GM10847 (cell line): ENCODE measurements around the gene CPA5.

Experiments used
- POLR2A ChIP-seq: IDR thresholded peaks from 2 replicates; pipeline ENCODE4 v1.6.1; 2011; ENCODE audit not compliant: insufficient read length; ENCODE audit errors: extremely low read depth

Gene CPA5

DNA sequence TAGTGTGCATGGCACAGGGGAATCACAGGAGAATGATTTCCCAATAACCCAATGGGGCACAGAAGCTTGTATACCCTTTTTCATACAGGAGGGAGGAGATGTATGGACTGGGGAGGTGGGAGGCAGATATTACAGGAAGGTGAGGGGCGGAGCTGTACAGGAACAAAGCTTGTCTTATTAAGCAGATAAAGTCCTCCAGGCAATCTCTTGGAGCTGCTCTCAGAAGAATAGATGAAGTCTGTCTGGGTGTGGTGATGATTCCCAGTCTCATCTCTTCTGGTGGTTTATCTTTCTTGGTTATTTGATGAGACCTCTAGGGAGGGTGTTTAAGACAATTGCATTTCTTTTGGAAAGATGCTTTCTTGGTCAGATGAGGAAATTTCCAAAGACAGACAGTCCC lies 25.1 kb upstream of the CPA5 start:
- TF ChIP-seq POLR2A, result no peak

DNA sequence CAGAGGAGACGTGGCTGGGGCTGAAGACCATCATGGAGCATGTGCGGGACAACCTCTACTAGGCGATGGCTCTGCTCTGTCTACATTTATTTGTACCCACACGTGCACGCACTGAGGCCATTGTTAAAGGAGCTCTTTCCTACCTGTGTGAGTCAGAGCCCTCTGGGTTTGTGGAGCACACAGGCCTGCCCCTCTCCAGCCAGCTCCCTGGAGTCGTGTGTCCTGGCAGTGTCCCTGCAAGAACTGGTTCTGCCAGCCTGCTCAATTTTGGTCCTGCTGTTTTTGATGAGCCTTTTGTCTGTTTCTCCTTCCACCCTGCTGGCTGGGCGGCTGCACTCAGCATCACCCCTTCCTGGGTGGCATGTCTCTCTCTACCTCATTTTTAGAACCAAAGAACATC lies 22.0 kb upstream of the CPA5 start:
- no peak for TF ChIP-seq POLR2A

DNA sequence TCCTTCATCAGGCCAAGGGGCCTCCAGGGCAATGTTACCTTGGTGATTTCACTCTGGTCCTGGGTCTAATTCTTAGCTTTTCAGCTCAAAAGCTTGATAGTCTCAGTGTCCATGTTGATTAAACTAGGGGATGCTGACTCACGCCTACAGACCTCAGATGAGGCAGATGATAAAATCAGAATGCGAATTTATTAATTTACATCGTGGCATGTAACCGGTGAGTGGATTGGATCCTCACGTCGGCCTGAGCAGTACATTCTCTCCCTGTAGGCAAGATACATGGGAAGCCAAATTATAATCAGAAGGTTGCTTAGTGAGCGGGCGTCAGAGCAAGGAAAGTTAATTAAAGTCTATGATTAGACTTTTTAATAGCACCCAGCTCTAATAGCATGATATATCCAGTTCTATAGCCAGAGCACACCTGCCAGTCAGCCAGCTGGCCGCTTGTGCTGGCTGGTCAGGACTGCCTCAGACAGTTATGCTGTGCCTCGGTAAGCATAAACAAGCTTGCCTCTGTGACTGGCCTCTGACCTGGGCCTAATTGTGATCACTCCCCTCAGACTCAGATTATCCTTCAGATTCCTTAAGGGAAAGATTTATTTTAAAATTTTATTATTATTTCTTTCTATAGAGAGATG lies 20.2 kb upstream of the CPA5 start:
- TF ChIP-seq POLR2A, result no peak

DNA sequence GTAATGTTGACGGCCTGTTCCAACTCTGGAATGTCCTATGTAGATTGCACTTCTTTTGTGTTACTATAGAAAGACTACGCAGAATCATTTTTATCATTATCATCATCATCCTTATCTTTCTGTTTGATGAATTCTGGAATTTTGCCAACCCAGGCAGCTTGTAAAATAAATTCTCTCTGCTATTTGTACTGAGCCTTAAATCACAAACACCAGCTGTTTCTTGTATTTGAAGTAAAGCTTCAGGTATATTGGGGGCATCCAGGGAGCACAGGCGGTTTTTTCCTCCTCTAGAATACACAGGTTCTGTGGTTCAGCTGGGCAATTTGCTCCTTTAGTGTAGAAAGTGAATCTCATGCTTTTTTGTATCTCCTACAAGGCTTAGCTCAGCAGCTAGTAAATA lies 14.9 kb upstream of the CPA5 start:
- no peak for TF ChIP-seq POLR2A

DNA sequence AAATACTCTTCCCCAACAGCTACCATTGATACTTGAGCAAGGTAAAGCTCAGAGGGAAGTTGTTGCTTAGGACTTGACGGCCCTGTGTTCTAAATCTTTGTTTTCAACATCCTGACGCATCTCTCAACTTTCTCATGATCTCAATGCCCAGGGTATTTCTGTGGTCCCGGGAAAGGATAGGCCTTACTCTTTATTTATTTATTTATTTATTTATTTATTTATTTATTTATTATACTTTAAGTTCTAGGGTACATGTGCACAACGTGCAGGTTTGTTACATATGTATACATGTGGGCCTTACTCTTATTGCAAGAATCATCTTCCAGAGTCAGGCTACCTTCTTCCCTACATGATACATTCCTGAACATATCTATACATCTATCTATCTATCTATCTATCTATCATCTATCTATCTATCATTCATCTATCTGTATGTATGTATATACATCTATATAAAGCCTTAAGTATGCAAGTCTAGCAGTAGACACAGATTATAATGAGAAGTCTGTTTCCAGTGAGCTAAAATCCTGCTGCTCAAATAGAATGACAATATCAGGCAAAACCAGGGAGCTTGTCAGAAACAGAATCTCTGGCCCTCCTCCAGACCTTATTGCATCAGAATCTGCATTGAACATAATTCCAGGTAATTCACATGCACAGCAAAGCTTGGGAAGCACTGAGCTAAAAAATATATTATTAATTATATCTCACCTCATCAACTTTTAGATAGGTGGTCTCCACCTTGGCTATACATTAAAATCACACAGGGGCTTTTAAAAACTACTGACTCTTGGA lies 12.2 kb upstream of the CPA5 start:
- TF ChIP-seq POLR2A, result no peak

DNA sequence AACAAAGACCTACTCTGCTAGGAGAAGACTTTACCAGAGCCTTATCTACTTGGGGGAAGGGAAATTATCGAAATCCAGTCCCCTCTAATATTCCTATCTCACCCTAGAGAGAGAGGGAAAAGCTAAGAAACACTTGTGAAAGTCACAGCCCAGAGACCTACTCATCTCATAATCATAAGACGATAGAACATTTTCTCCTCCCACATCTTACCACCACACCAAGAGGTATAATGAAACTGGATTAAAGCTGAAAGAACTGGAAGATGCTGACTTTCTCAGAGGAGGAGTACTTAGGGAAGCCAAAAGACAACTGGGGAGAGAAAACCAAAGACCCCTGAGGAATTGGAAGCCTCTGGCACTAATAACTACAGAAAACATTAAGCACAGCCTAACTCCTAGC lies 10.8 kb upstream of the CPA5 start:
- no peak for TF ChIP-seq POLR2A

DNA sequence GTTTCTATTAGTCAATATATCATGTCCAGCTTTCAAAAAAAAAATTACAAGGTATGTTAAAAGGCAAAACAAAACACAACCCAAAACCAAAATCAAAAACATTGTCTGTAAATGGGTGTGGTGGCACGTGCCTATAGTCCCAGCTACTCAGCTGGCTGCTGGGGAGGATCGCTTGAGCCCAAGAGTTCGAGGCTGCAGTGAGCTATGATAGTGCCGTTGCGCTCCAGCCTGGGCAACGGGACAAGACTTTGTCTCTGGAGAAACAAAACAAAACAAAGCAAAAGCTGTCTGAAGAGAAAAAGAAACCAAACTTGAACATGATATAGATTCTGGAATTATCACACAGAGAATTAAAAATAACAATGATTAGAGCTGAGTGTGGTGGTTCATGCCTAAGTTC lies 10.3 kb upstream of the CPA5 start:
- TF ChIP-seq POLR2A, result no peak

DNA sequence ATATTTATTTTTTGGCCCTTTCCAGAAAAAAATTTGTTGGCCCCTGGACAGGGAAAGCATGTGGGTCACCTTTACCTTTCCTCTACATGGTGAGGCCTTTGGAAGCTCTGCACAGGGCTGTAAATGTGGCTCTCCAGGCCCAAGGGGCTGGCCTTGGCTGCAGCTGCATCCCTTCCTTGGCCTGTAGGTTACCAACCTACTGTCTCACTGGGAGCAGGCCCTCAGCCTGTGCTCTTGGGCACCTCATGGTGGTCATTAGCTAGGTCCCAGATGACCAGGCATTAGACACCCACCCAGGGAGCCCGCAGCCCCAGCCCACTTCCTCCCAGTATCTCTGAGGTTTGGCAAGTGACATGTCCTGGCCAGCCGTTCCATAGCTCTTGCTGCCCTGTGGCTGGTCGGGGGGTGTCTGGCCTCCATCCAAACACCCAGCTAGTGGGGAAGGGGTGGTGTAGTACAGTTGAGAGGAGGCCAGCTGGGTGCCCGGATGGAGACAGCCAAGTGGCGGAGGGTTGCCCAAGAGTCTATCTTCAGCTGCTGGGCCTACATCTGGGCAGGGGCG lies 7.1 kb upstream of the CPA5 start:
- TF ChIP-seq POLR2A, result no peak

DNA sequence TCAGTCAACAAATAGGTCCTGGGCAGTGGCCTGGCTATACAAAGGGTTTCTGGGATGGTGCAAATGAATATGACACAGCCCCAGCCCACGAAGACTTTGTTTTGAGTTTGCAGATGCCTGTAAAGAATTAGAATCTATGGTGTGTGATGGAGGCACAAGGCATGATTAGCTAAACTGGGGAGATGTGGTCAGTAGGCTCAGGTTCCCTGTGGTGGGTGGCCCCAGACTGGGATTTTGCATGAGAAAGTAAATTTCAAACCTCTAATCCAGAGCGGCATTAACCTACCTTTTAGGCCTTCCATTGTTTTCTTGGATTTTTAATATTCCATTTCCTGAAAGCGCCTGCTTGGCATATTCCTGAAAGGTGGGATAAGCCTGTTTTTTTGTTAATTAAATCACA lies 6.4 kb upstream of the CPA5 start:
- no peak for TF ChIP-seq POLR2A

DNA sequence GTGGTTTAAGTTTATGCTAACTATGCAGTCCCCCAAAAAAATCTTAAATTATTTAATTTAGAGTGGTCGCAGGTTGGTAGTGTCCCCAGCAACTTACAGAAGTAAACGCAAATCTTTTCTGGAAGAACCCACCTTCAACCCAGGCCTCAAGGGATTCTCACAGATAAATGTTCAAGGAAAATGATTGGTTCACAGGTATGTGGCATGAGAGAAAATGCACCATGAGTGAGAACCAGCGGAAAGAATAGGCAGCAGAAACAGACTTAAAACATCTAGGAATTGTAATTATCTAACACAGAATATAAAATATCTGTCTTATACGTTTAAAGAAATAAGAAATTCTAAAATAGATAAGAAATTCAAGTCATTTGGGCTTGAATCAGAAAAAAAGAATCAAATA lies 2.7 kb upstream of the CPA5 start:
- TF ChIP-seq POLR2A, result no peak

DNA sequence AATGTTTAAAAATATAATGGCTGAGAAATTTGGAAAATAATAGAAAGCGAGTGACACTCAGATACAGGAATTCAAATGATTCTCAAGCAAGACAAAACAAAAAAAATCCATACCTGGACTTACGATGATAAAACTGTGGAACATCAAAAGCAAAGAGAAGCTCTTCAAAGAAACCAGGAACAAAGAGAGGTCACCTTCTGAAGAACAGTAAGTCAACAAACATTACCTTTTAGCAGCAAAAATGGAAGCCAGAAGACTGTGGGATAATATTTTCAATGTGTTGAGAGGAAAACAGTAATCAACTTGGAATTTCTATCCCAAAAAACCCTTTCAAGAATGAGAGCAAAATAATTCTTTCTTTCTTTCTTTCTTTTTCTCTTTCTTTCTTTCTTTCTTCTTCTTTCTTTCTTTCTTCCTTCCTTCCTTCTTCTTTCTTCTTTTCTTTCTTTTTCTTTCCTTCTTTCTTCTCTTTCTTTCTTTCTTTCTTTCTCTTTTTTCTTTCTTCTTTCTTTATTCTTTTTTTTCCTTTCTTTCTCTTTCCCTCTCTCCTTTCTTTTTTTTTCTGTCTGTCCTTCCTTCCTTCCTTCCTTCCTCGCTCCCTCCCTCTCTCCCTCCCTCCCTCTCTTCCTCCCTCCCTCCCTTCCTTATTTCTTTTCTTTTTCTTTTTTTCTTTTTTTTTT lies 1.8 kb upstream of the CPA5 start:
- no peak for TF ChIP-seq POLR2A

DNA sequence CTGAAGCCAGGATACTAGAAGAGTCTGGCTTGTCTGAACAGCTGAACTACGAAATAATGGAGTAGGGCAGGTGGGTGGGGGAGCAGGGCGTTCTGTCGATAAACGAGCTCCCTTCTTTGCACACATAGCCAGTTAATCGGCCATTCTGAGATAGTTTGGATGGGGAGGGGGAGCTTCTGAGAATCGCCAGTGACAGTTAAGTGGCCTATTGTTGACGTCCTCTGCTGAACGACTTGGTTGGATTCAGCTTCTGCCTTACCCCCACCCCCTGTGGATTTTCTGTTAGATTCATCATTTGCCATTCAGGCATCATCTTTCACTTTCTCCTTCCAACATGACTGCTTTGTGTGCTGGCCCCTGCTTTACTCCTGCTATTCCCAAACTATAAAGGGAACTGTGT lies 520 bp downstream of the CPA5 start:
- TF ChIP-seq POLR2A, result no peak

DNA sequence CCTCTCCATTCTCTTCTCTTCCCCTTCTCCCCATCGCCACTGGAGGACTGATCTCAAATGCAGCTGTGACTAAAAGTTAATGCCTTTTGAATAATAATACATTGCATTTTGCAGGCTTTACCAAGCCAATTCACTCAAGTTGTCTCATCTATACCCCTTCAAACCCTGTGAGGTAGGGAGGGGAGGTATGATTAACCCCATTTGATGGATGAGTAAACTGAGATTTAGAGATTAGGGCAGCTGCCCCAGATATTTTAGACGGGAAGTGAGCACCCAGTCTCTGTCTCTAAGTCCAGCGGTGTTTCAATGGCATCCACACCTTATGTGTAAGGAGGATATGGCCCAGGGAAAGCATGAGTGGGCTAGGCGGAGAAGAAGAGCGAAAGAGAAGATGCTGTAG lies 1.1 kb downstream of the CPA5 start:
- no peak for TF ChIP-seq POLR2A

DNA sequence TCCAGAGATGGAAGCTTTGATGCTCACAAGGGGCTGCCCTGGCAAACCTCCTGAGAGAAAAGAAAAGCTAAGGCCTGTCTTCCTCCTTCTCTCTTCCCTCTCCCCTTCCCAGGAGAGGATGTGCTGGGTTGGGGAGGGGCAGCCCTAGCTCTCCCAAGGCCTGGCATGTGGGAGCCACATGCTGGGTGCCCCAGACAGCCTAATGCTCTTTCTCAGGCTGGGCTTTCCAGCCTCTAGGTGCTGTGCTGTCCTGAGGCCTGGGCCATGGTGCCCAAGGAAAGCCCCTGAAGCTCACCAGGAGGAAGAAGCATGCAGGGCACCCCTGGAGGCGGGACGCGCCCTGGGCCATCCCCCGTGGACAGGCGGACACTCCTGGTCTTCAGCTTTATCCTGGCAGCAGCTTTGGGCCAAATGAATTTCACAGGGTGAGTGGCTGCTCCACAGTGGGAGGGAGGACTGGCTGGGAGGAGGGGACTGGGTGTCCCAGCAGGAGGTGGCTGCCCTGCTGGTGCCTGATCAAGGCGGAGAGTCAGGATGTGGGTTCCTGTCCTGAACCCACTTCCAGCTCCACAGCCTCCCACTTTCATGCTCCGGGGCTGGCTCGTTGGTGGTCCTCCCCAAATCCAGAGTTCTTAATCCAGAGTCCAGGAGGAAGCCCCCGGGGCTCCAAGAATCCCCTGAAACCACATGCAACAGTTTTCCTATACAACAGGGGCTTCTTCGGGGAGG lies 1.7 kb downstream of the CPA5 start:
- TF ChIP-seq POLR2A, result no peak

DNA sequence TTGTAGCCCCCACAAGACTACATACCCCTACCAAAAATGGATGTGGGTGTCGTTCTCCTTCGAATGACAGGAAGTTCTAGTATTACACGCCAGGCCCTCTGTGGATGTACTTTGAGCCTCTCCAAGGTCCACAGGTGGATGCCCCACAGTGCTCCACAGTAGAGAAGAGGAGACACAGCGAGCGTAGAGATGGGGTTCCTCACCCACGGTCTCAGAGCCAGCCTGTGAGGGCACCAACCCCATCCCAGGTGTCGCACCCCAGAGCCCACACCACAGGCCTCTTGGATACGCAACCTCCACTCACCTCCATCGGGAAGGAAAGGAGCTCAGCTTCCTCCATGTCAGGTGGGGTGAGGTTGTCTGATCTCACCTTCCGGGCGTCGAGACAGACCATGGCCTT lies 2.3 kb downstream of the CPA5 start:
- no peak for TF ChIP-seq POLR2A

DNA sequence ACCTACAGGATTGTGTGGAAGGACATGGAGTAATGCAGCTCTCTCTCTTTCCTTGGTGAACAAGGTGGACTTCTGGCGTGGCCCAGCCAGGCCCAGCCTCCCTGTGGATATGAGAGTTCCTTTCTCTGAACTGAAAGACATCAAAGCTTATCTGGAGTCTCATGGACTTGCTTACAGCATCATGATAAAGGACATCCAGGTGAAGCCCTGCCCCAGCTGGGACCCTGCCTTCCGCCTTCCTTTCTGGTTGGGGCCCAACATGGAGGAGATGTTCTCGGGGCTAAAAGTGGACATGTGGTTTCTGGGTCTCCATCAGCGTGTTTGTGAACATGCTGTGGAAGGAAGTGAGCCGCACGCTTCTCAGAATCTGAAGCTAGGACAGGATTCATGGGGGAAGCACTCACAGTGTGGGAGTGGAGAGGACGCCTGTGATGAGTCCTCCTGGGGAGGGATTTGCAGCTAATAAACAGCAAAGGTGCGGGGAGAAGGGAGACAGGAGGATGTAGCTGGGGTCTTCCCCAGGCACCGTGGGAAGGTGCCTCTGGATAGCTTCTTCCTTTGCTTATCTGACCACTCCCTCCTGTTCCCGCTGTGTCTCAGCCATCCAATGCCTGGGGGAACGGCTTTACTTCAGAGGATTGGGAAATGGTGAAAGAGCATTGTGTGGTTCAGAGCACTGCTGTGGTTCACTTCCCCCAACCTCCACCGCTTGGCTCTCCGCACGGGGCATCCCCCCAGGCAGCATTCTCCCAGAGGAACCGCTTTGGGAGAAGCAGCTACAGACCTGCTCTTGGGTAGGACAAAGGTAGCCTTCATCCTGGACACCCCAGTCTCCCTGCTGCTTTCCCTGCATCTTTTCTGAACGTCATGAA lies 5.5 kb downstream of the CPA5 start:
- no peak for TF ChIP-seq POLR2A
